Thyroid gland (tissue), 4 donors: ENCODE measurements around the gene P2RY2.

ENCODE experiments used
- POLR2A ChIP-seq, 2 donors: fragments of 450-650 bp; IDR thresholded peaks; one replicate each; pipeline ENCODE4 v1.6.1; 2017; ENCODE audit warnings: antibody characterized with exemption in 2 of 2, mild to moderate bottlenecking in 2 of 2, moderate library complexity in 1 of 2
- TF ChIP-seq, protein P1 (sequence below), 6 experiments: fragments of 200-600 bp in 3 of 6; fragments of 450-650 bp in 3 of 6; sonication (generic) in 3 of 6; IDR thresholded peaks; one replicate each; pipeline ENCODE4 v1.5.1; 2016 to 2019; ENCODE audit warnings: antibody characterized with exemption in 6 of 6, mild to moderate bottlenecking in 2 of 6, inconsistent platforms in 1 of 6, moderate library complexity in 1 of 6

GRCh38 chr11:73259406-73260126 lies 41.5 kb downstream of the P2RY2 start:
- no peak for TF ChIP-seq POLR2A (IDR thresholded peaks at IDR 0.05)
- TF ChIP-seq, protein P1, sequence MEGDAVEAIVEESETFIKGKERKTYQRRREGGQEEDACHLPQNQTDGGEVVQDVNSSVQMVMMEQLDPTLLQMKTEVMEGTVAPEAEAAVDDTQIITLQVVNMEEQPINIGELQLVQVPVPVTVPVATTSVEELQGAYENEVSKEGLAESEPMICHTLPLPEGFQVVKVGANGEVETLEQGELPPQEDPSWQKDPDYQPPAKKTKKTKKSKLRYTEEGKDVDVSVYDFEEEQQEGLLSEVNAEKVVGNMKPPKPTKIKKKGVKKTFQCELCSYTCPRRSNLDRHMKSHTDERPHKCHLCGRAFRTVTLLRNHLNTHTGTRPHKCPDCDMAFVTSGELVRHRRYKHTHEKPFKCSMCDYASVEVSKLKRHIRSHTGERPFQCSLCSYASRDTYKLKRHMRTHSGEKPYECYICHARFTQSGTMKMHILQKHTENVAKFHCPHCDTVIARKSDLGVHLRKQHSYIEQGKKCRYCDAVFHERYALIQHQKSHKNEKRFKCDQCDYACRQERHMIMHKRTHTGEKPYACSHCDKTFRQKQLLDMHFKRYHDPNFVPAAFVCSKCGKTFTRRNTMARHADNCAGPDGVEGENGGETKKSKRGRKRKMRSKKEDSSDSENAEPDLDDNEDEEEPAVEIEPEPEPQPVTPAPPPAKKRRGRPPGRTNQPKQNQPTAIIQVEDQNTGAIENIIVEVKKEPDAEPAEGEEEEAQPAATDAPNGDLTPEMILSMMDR (IDR thresholded peaks at IDR 0.05): no peak
